Body of pancreas (tissue), 4 donors: ENCODE results near the gene NUFIP1. TPM values are rescaled to one million over a fixed set of nuclear protein-coding genes. Genes with fewer than 3 reads are reported as not detected.
A peak's percentile ranks its signal among the peaks of the same experiment; 100 is the strongest.

Experiments
- ATAC-seq: fragments of 150-250 bp; one replicate; pipeline ENCODE4 v1.9.1; 2016
- DNase-seq, 4 donors: peaks; one replicate each; pipeline ENCODE4 v3.0.0-alpha.2; 2019
- H3K27ac ChIP-seq, 4 donors: fragments of 200-600 bp; sonication (generic); 1 replicate in 3 of 4; 2 replicates in 1 of 4; pipeline versions ENCODE4 v1.5.1 to v1.6.1; 2016 to 2019; ENCODE audit warnings: mild to moderate bottlenecking in 1 of 4, mixed read lengths in 1 of 4, moderate library complexity in 1 of 4
- H3K27me3 ChIP-seq, 2 donors: fragments of 200-600 bp; sonication (generic); one replicate each; pipeline ENCODE4 v1.6.0; 2016; ENCODE audit warnings: mild to moderate bottlenecking in 1 of 2
- H3K36me3 ChIP-seq, 2 donors: fragments of 200-600 bp; sonication (generic); replicated peaks in 1 of 2; 2 replicates each; pipeline ENCODE4 v1.5.1; 2016; ENCODE audit warnings: low read depth in 2 of 2; ENCODE audit not compliant: insufficient read depth in 1 of 2
- H3K4me1 ChIP-seq: fragments of 200-600 bp; sonication (generic); one replicate; pipeline ENCODE4 v1.6.0; 2016
- H3K4me3 ChIP-seq, 2 donors: fragments of 200-600 bp; sonication (generic); 1 replicate in 1 of 2; 2 replicates in 1 of 2; pipeline ENCODE4 v1.5.1; 2016 to 2019
- H3K9me3 ChIP-seq, 3 donors: fragments of 200-600 bp; sonication (generic); 1 replicate in 2 of 3; 2 replicates in 1 of 3; pipeline ENCODE4 v1.5.1; 2016
- CTCF ChIP-seq, 7 experiments: fragments of 450-650 bp in 4 of 7; fragments of 200-600 bp in 3 of 7; sonication (generic) in 3 of 7; IDR thresholded peaks; one replicate each; pipeline ENCODE4 v1.5.1; 2016 to 2019; ENCODE audit warnings: antibody characterized with exemption in 7 of 7
- POLR2A ChIP-seq, 3 donors: fragments of 450-650 bp; IDR thresholded peaks; one replicate each; pipeline ENCODE4 v1.6.1; 2016; ENCODE audit warnings: antibody characterized with exemption in 3 of 3, mild to moderate bottlenecking in 2 of 3
- WGBS, 2 donors: methylation state at CpG; one replicate each; pipeline ENCODE4 v1.1.5; 2017; 5-methylcytosine and 5-hydroxymethylcytosine counted together
- intact Hi-C: fragments of 100-400 bp; cut with DNase I; formaldehyde crosslinking; loops from one replicate; pipeline ENCODE4 v1.15.1; 2023
- total RNA-seq, 2 donors: library from RNA; depleted of rRNA; stranded (reverse); fragments of >200 nt; gene quantifications; one replicate each; pipeline ENCODE4 v1.1.0, GENCODE V29; 2016

The NUFIP1 gene
- total RNA-seq = 1 to 10 TPM; 1.3 to 1.6 TPM

- peak; percentile 99 for ATAC-seq
- intact Hi-C loops = no loop called here
- Histone ChIP-seq H3K9me3 (no peaks in the 10 kb centered on the region), H3K27me3 (no peaks in the 10 kb centered on the region), H3K36me3 (no peaks in the 10 kb centered on the region), H3K27ac (peak within 1 kb of the TSS; percentile 66 to 89 (median 69)), H3K4me1 (peaks cover 21% of the 10 kb centered on the region), H3K4me3 (peak within 1 kb of the TSS; percentile 47 to 99)
- peak in 2 of 3 donors; percentile 74 to 85 for TF ChIP-seq POLR2A (IDR thresholded peaks at IDR 0.05)
- peak in 3 of 7 experiments; percentile 24 to 37 (median 33) for TF ChIP-seq CTCF (IDR thresholded peaks at IDR 0.05)
- 0% methylated on average over 14 to 63 of the region's 66 CpGs for WGBS, 2 donors
- DNase-seq = peak; percentile 91 to 96 (median 94)
Observed at GRCh38 chr13:44989071-44989889, at the start of gene NUFIP1, which contains the start of gene GPALPP1. NUFIP1 (minus strand) TSS chr13:44989471; CDS start chr13:44989436, 35 bp downstream. GPALPP1 (plus strand) TSS chr13:44989538; CDS start chr13:44989655, 117 bp downstream.

GRCh38 chr13:45036206-45036605, 46.9 kb upstream of the NUFIP1 start:
- no peaks in the 10 kb centered on the region for H3K27me3 ChIP-seq
- TF ChIP-seq POLR2A (IDR thresholded peaks at IDR 0.05) (no peak), CTCF (IDR thresholded peaks at IDR 0.05) (no peak)
- intact Hi-C loops = no loop called here
- no peaks in the 10 kb centered on the region for H3K9me3 ChIP-seq
- ATAC-seq (no peak), DNase-seq (no peak)
- no peaks in the 10 kb centered on the region for H3K36me3 ChIP-seq
- no peak overlapping the region for H3K4me3 ChIP-seq
- H3K4me1 ChIP-seq = no peaks in the 10 kb centered on the region
- H3K27ac ChIP-seq = no peak overlapping the region

- intact Hi-C loops = no loop called here
- Histone ChIP-seq H3K4me3 (no peak overlapping the region), H3K9me3 (no peaks in the 10 kb centered on the region), H3K4me1 (no peaks in the 10 kb centered on the region), H3K27me3 (no peaks in the 10 kb centered on the region), H3K27ac (no peak overlapping the region), H3K36me3 (no peaks in the 10 kb centered on the region)
- 93% methylated on average over 2 of the region's 2 CpGs for WGBS, 2 donors
- no peak for DNase-seq
- TF ChIP-seq CTCF (IDR thresholded peaks at IDR 0.05) (no peak), POLR2A (IDR thresholded peaks at IDR 0.05) (no peak)
- no peak for ATAC-seq
Observed at GRCh38 chr13:45034342-45034741, 45.1 kb upstream of the NUFIP1 start.

- ATAC-seq = no peak
- H3K36me3 ChIP-seq = peaks cover 0 to 13% of the 10 kb centered on the region in 2 donors
- no peak overlapping the region for H3K27ac ChIP-seq
- no peaks in the 10 kb centered on the region for H3K27me3 ChIP-seq
- H3K4me3 ChIP-seq = no peak overlapping the region
- no peak for DNase-seq
- WGBS, 2 donors = 88 to 97% methylated on average over 2 of the region's 2 CpGs
- no peaks in the 10 kb centered on the region for H3K4me1 ChIP-seq
- H3K9me3 ChIP-seq = no peaks in the 10 kb centered on the region
- TF ChIP-seq POLR2A (IDR thresholded peaks at IDR 0.05) (no peak), CTCF (IDR thresholded peaks at IDR 0.05) (no peak)
- intact Hi-C loops = no loop called here
Observed at GRCh38 chr13:45024847-45025246, 35.6 kb upstream of the NUFIP1 start.
